K562 (cell line): ENCODE measurements around the gene TBC1D5. TPM values are rescaled to one million over a fixed set of nuclear protein-coding genes. Genes with fewer than 3 reads are reported as not detected.

ENCODE experiments used
- ATAC-seq: fragments of 200-7000 bp; cut with Tn5 transposase; 3 replicates; pipeline ENCODE4 v1.9.1; 2020; ENCODE audit warnings: moderate library complexity
- BruUV-seq: library from RNA; stranded (reverse); fragments of 400-500 nt; replicated peaks from 2 replicates; lab custom pipeline; 2021; lab: Mats Ljungman, UMichigan
- CTCF ChIA-PET: fragments of 300-600 bp; formaldehyde crosslinking; extraction: SDS; loops from one replicate; lab custom pipeline; 2021; ENCODE audit warnings: low intra/inter-chr PET ratio; lab: Yijun Ruan, JAX
- POLR2A ChIA-PET: fragments of 300-600, 350-650 bp; sonication (Branson Sonifier 250); formaldehyde crosslinking; extraction: SDS; loops from one replicate; lab custom pipeline; 2021; ENCODE audit warnings: antibody characterized with exemption, inconsistent platforms; lab: Yijun Ruan, JAX
- DNase-seq, 4 experiments: peaks; one replicate each; pipeline versions ENCODE4 v3.0.0 to v3.0.0-alpha.2; 2011 to 2018; ENCODE audit warnings: low spot score in 3 of 4, mixed read lengths in 3 of 4; ENCODE audit errors: extremely low read depth in 1 of 4
- FAIRE-seq: peaks from 2 replicates; lab custom pipeline; 2011; peaks lifted over from hg19 to GRCh38; lab: Jason Lieb, UNC
- H2AFZ ChIP-seq: 2 replicates; pipeline ENCODE4 v1.6.0; 2011; ENCODE audit warnings: low read depth, low read length, control low read depth, inconsistent platforms
- H3K27ac ChIP-seq: fragments of 200-600 bp; 3 replicates; pipeline ENCODE4 v1.8.0; 2011; ENCODE audit warnings: low read depth, mild to moderate bottlenecking, control low read depth, inconsistent platforms, low read length, moderate library complexity, mixed read lengths; ENCODE audit errors: extremely low read depth
- H3K27me3 ChIP-seq, 2 experiments: fragments of 300-600 bp in 1 of 2; 2 replicates in 1 of 2; 3 replicates in 1 of 2; pipeline versions ENCODE4 v1.6.0 to v1.8.0; 2011; ENCODE audit warnings: inconsistent platforms in 2 of 2, low read length in 2 of 2, mild to moderate bottlenecking in 1 of 2, mixed read lengths in 1 of 2, moderate library complexity in 1 of 2; ENCODE audit not compliant: control insufficient read depth in 2 of 2, insufficient read depth in 2 of 2
- H3K36me3 ChIP-seq: fragments of 300-600 bp; 3 replicates; pipeline ENCODE4 v1.8.0; 2011; ENCODE audit warnings: mild to moderate bottlenecking, low read length, inconsistent platforms; ENCODE audit not compliant: control insufficient read depth, insufficient read depth
- H3K4me1 ChIP-seq, 2 experiments: fragments of 200-600 bp in 1 of 2; replicated peaks in 1 of 2; 2 replicates in 1 of 2; 3 replicates in 1 of 2; pipeline versions ENCODE4 v1.5.1 to v1.8.0; 2011; ENCODE audit warnings: inconsistent platforms in 2 of 2, low read length in 2 of 2, mild to moderate bottlenecking in 1 of 2, mixed read lengths in 1 of 2, moderate library complexity in 1 of 2; ENCODE audit not compliant: control insufficient read depth in 2 of 2, insufficient read depth in 2 of 2
- H3K4me2 ChIP-seq: 2 replicates; pipeline ENCODE4 v1.6.1; 2011; ENCODE audit warnings: low read length, control low read depth, inconsistent platforms, mixed read lengths; ENCODE audit not compliant: insufficient read depth
- H3K4me3 ChIP-seq: fragments of 200-600 bp; sonication (generic), shearing (Covaris generic); 2 replicates; pipeline ENCODE4 v1.5.1; 2016; ENCODE audit warnings: control low read depth, inconsistent platforms
- H3K79me2 ChIP-seq: fragments of 200-600 bp; 3 replicates; pipeline ENCODE4 v1.8.0; 2011; ENCODE audit warnings: low read length, inconsistent platforms; ENCODE audit not compliant: control insufficient read depth, insufficient read depth
- H3K9ac ChIP-seq, 2 experiments: 2 replicates each; pipeline versions ENCODE4 v1.6.0 to v1.6.1; 2011; ENCODE audit warnings: low read depth in 2 of 2, low read length in 2 of 2, control low read depth in 1 of 2, inconsistent platforms in 1 of 2, mild to moderate bottlenecking in 1 of 2, mixed read lengths in 1 of 2; ENCODE audit not compliant: insufficient read depth in 1 of 2
- H3K9me1 ChIP-seq: one replicate; pipeline ENCODE4 v1.6.0; 2011; ENCODE audit warnings: inconsistent platforms, mild to moderate bottlenecking, low read length, moderate library complexity; ENCODE audit not compliant: control insufficient read depth, insufficient read depth
- H3K9me3 ChIP-seq: replicated peaks from 2 replicates; pipeline ENCODE4 v1.5.1; 2011; ENCODE audit warnings: low read depth, low read length, inconsistent platforms; ENCODE audit not compliant: control insufficient read depth, insufficient read depth
- H4K20me1 ChIP-seq: replicated peaks from 2 replicates; pipeline ENCODE4 v1.6.1; 2011; ENCODE audit warnings: low read length, inconsistent platforms, mixed read lengths; ENCODE audit not compliant: control insufficient read depth, insufficient read depth
- BCL6 ChIP-seq: fragments of 250-450 bp; sonication (Bioruptor Pico); IDR thresholded peaks from 2 replicates; pipeline ENCODE4 v1.4.0; 2020
- MYBL2 ChIP-seq, 2 experiments: fragments of 450-650 bp in 1 of 2; sonication (generic) in 1 of 2; formaldehyde crosslinking in 1 of 2; IDR thresholded peaks; 2 replicates each; pipeline versions ENCODE4 v1.6.1 to v1.8.1; 2017 to 2022; ENCODE audit warnings: borderline replicate concordance in 1 of 2, inconsistent platforms in 1 of 2, low read depth in 1 of 2, mild to moderate bottlenecking in 1 of 2, missing genetic modification reagents in 1 of 2, moderate library complexity in 1 of 2
- TEAD1 ChIP-seq, 2 experiments: fragments of 450-650 bp in 1 of 2; sonication (generic) in 1 of 2; formaldehyde crosslinking; IDR thresholded peaks; 2 replicates each; pipeline versions ENCODE4 v1.4.0 to v1.8.0; 2020 to 2022; ENCODE audit warnings: mild to moderate bottlenecking in 2 of 2, missing genetic modification reagents in 1 of 2
- ZBTB7A ChIP-seq: IDR thresholded peaks from 2 replicates; pipeline ENCODE4 v1.6.1; 2011; ENCODE audit warnings: low read depth, mild to moderate bottlenecking, low read length, moderate library complexity, borderline replicate concordance; ENCODE audit not compliant: control insufficient read depth
- WGBS: fragments of 100-300 bp; shearing (Covaris generic); methylation state at CpG from one replicate; pipeline ENCODE4 v1.1.6; 2016; ENCODE audit warnings: low coverage, mixed read lengths; ENCODE audit not compliant: insufficient coverage; ENCODE audit errors: missing lambda C conversion rate; 5-methylcytosine and 5-hydroxymethylcytosine counted together
- in situ Hi-C: fragments of 300-500 bp; cut with MboI; formaldehyde crosslinking; loops from 4 replicates; pipeline ENCODE4 v1.15.0; 2018; ENCODE audit warnings: inconsistent platforms, mixed read lengths
- intact Hi-C: fragments of 100-400 bp; cut with micrococcal nuclease; formaldehyde crosslinking; loops from 2 replicates; pipeline ENCODE4 v1.14.2; 2022
- polyA plus RNA-seq, 8 experiments: library from polyadenylated mRNA; depleted of rRNA in 4 of 8; stranded (reverse) in 5 of 8; unstranded in 3 of 8; fragments of >200 nt; fragmentation: Nextera tagmentation in 2 of 8; fragmentation: Illumina TruSeq in 1 of 8; extraction: Ambion mirVana in 2 of 8; extraction: Trizol in 1 of 8; gene quantifications; 2 replicates each; pipeline versions ENCODE4 v1.2.1 to v1.2.3, GENCODE V29; 2011 to 2014; ENCODE audit warnings: inconsistent platforms in 1 of 8, missing spikeins in 1 of 8
- total RNA-seq, 7 experiments: library from RNA; depleted of rRNA in 6 of 7; stranded (reverse); fragments of >200 nt in 6 of 7; fragmentation: Illumina TruSeq in 2 of 7; extraction: Trizol in 2 of 7; gene quantifications; 2 replicates each; pipeline versions ENCODE4 v1.2.1 to v1.2.3, GENCODE V29; 2011 to 2021; ENCODE audit warnings: low replicate concordance in 1 of 7
- TF ChIP-seq, protein P1 (sequence below): IDR thresholded peaks from 2 replicates; pipeline ENCODE4 v1.6.1; 2011; ENCODE audit not compliant: insufficient read length; ENCODE audit errors: extremely low read depth
- TF ChIP-seq, protein P2 (sequence below): sonication (generic); formaldehyde crosslinking; IDR thresholded peaks from 2 replicates; pipeline ENCODE4 v1.8.0; 2022; ENCODE audit warnings: mild to moderate bottlenecking, missing genetic modification reagents

TBC1D5 gene
- total and polyA plus RNA-seq, 9 of the 15 experiments (the other 6 are each of a cell fraction or from before 2014, with no cell fraction given) = 2.9 to 38.1 (median 25.6) TPM

GRCh38 chr3:17709236-17709810, 33.1 kb downstream of the TBC1D5 start:
- no peak overlapping the region for H2AFZ ChIP-seq
- no peaks in the 10 kb centered on the region for H3K9me3 ChIP-seq
- in situ Hi-C loops = no loop called here
- H3K27ac ChIP-seq = no peak overlapping the region
- ATAC-seq (no peak), DNase-seq (no peak), FAIRE-seq (no peak)
- intact Hi-C loops = no loop called here
- no peaks in the 10 kb centered on the region for H3K4me1 ChIP-seq
- no peaks in the 10 kb centered on the region for H3K9me1 ChIP-seq
- no peak overlapping the region for H3K9ac ChIP-seq
- no TSS peak for BruUV-seq
- H3K4me3 ChIP-seq = no peak overlapping the region
- no peaks in the 10 kb centered on the region for H3K27me3 ChIP-seq
- ChIA-PET CTCF (no interaction called here), POLR2A (interaction anchor here (0.6 kb wide), 1 partner anchor 349 kb away, joined by 3 read pairs; no protein-coding TSS in a partner anchor)
- no peak overlapping the region for H3K4me2 ChIP-seq
- H3K79me2 ChIP-seq = no peaks in the 10 kb centered on the region; the same call in 2 of the 3 replicates
- no peaks in the 10 kb centered on the region for H4K20me1 ChIP-seq
- WGBS = 96% methylated on average over 1 of the region's 1 CpG
- no peaks in the 10 kb centered on the region for H3K36me3 ChIP-seq
- TF ChIP-seq, protein P1, sequence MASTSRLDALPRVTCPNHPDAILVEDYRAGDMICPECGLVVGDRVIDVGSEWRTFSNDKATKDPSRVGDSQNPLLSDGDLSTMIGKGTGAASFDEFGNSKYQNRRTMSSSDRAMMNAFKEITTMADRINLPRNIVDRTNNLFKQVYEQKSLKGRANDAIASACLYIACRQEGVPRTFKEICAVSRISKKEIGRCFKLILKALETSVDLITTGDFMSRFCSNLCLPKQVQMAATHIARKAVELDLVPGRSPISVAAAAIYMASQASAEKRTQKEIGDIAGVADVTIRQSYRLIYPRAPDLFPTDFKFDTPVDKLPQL = no peak
- TF ChIP-seq BCL6 (CRISPR knock-in tag) = no peak
- TF ChIP-seq, all 486 proteins: peak for 0

GRCh38 chr3:17707813-17708543, 34.5 kb downstream of the TBC1D5 start:
- FAIRE-seq = peak; percentile 51

More at GRCh38 chr3:17707813-17708543, 34.5 kb downstream of the TBC1D5 start:
- no peak for DNase-seq
- Histone ChIP-seq H3K79me2 (no peaks in the 10 kb centered on the region; the same call in 2 of the 3 replicates), H3K4me3 (no peak overlapping the region), H3K27ac (no peak overlapping the region), H4K20me1 (no peaks in the 10 kb centered on the region), H2AFZ (no peak overlapping the region), H3K4me2 (no peak overlapping the region), H3K9me1 (no peaks in the 10 kb centered on the region), H3K4me1 (no peaks in the 10 kb centered on the region), H3K36me3 (no peaks in the 10 kb centered on the region), H3K27me3 (no peaks in the 10 kb centered on the region), H3K9ac (no peak overlapping the region), H3K9me3 (no peaks in the 10 kb centered on the region; the same call in 1 of the 2 replicates)
- no TSS peak for BruUV-seq
- TF ChIP-seq TEAD1 (CRISPR knock-in tag; IDR thresholded peaks at IDR 0.05) (no peak), MYBL2 (IDR thresholded peaks at IDR 0.05; ENCODE audit: low read depth) (no peak), MYBL2 (CRISPR knock-in tag; IDR thresholded peaks at IDR 0.05; ENCODE audit: borderline replicate concordance) (no peak), ZBTB7A (no peak)
- TF ChIP-seq, protein P2, sequence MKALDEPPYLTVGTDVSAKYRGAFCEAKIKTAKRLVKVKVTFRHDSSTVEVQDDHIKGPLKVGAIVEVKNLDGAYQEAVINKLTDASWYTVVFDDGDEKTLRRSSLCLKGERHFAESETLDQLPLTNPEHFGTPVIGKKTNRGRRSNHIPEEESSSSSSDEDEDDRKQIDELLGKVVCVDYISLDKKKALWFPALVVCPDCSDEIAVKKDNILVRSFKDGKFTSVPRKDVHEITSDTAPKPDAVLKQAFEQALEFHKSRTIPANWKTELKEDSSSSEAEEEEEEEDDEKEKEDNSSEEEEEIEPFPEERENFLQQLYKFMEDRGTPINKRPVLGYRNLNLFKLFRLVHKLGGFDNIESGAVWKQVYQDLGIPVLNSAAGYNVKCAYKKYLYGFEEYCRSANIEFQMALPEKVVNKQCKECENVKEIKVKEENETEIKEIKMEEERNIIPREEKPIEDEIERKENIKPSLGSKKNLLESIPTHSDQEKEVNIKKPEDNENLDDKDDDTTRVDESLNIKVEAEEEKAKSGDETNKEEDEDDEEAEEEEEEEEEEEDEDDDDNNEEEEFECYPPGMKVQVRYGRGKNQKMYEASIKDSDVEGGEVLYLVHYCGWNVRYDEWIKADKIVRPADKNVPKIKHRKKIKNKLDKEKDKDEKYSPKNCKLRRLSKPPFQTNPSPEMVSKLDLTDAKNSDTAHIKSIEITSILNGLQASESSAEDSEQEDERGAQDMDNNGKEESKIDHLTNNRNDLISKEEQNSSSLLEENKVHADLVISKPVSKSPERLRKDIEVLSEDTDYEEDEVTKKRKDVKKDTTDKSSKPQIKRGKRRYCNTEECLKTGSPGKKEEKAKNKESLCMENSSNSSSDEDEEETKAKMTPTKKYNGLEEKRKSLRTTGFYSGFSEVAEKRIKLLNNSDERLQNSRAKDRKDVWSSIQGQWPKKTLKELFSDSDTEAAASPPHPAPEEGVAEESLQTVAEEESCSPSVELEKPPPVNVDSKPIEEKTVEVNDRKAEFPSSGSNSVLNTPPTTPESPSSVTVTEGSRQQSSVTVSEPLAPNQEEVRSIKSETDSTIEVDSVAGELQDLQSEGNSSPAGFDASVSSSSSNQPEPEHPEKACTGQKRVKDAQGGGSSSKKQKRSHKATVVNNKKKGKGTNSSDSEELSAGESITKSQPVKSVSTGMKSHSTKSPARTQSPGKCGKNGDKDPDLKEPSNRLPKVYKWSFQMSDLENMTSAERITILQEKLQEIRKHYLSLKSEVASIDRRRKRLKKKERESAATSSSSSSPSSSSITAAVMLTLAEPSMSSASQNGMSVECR = no peak
- no peak for ATAC-seq
- ChIA-PET CTCF (no interaction called here), POLR2A (no interaction called here)
- in situ Hi-C loops (no loop called here), intact Hi-C loops (no loop called here)
- WGBS = 85% methylated on average over 4 of the region's 4 CpGs
